Ureter (tissue), 1 donor: ENCODE measurements around the gene PARD6A. TPM values are rescaled to one million over a fixed set of nuclear protein-coding genes. Genes with fewer than 3 reads are reported as not detected.
A peak's percentile ranks its signal among the peaks of the same experiment; 100 is the strongest.

Experiments
- DNase-seq: peaks from one replicate; pipeline ENCODE4 v3.0.0-alpha.2; 2020; ENCODE audit warnings: low spot score
- total RNA-seq: library from RNA; stranded (reverse); gene quantifications from one replicate; pipeline ENCODE4 v1.2.4, GENCODE V29; 2023
- donor health status: DM: yes; HTN: yes; CAD: no.

The PARD6A gene
- total RNA-seq, 1 donor from 2014 or later, result 1.6 TPM

- DNase-seq, result peak; percentile 84
Observed at GRCh38 chr16:67666559-67667452, 6.0 kb downstream of the PARD6A start, which contains the start of the genes C16orf86 and ENKD1. C16orf86 (plus strand) TSS chr16:67666814; CDS start chr16:67666971, 157 bp downstream. ENKD1 (minus strand) TSS chr16:67666750; CDS start chr16:67666442, 308 bp downstream.

- DNase-seq, result no peak
Observed at GRCh38 chr16:67667453-67667816, 6.7 kb downstream of the PARD6A start.

- peak; percentile 89 for DNase-seq
Observed at GRCh38 chr16:67667817-67668494, 7.2 kb downstream of the PARD6A start.

DNA sequence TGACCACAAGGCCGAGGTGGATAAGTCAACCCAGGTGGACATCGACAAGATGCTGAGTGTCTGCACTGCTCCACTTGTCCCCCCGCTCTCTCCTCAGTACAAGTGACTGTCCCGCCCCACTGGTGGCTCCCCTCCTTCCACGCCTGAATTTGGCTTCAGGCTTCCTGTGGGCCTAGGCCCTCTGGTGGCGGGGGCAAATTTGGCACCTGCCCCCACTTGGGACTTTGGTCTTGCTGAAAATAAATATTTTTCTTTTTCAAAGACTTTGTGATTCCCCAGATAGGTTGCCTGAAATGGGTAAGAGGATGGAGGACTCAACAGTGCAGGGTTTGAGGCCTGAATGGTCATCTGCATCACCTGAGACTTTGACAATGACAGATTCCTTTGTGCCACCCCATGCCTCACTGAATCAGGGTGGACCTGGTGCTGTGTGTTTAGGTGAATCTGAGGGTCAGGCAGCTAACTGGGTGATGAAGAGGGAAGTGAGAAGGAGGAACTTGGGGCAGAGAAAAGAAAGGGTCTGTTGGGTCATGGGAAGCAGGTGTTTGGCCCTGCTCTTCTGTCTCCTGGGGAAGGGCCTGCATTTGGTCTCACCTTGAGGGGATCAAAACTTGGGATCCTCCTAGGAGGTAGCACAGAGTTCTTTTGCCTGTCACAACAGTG is 7.9 kb downstream of the PARD6A start:
- no peak for DNase-seq

DNA sequence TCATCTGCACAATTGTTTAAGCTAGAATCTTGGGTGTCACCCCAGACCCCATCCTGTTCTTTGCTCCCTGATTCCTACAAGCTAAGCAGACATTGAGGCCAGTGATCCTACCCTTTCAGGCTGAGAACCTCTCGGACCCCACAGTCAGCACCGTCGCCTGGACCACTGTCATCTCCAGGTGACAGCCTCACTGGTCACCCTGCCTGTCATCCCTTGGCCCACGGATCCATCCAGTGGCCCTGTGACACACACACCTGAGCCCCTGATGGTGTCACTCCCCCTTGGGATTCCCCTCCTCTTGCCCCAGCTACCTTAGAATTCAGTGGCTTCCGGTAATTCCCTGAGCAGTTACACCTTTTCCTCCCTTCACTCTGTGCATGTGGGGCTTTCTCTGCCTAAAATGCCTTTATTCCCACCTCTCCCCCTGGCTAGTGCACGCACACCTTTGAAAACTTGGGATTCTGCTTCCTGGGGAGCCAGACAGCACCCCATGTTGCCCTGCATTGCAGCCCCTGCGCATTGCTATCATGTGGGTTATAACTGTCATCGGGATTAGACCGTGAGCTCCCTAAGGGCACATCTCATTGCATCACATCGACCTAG is 8.8 kb downstream of the PARD6A start:
- DNase-seq, result no peak

GRCh38 chr16:67672306-67672705 is 11.5 kb downstream of the PARD6A start:
- DNase-seq, result no peak

GRCh38 chr16:67672739-67673662 is 12.2 kb downstream of the PARD6A start:
- DNase-seq, result no peak

DNA sequence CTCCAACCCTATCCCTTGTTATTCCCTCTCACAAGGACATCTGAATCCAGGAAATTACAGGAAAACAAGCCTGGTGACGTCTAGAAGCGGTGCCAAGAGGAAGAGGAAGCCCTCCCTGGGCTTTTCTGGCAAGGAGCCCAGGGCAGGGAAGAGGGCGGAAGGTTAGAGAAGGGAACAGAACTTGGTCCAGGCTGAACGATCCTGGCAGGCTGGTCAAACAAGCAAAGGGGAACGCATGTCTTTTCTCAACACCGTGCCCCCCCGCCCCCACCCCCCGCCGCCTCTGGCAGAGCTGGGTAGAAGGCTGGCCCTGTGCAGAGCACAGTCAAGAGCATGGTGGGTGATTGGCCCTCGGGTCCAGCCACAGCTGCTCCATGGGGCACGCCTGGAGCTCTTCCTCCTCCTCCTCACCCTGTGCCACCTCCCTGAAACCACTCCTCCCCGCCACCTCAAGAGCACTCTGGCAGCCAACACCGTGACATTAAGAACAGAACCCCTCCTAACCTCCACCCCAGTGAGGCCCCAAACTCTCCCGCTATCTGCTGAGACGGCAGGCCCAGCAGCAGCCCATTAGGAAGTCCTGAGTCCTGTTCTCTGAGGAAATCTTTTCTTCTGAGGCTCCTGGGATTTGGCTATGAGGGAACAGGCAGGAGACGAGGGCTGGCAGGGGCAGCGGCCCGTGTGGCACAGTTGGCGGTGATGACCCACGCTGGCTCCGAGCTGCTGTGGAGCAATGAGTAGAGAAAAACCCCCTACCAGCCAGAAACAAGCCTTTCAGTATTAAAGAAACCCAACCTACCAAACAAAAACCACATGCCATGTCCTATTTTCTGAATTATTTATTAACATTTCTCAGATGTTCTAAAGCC is 13.2 kb downstream of the PARD6A start:
- peak; percentile 79 for DNase-seq

DNA sequence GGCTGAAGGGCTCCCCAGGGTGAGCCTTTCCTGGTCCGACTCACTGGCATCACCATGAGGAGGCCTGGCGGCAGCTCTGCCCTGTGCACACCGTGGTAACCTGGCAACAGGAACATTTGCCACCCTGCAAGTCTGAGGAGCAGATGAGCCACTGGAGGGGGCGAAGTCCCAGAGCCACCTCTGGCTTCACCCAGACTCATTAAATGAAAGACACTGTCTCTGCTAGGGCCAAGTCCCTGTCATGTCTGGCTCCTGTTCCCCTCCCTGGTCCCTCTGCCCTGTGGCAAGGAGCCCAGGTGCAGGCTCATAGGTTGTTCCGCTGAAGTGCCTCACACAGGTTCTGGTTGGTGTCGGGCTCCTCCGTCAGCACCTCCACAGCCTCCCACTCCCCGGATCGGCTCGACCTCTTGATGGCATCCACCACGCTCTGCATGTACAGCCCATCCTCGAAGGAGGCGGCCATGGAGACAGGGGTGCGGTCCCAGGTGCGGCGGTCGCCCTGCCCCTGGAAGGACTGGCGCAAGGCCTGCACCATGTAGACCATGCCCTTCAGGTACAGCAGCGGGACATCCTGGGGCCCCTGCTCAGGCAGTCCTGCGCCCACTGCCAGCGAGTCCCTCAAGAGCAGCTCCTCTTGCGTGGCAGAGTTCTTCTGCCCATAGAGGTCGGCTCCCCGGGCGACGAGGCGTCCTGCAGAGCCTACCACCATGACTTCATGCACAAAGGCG is 14.3 kb downstream of the PARD6A start:
- peak; percentile 48 for DNase-seq

DNA sequence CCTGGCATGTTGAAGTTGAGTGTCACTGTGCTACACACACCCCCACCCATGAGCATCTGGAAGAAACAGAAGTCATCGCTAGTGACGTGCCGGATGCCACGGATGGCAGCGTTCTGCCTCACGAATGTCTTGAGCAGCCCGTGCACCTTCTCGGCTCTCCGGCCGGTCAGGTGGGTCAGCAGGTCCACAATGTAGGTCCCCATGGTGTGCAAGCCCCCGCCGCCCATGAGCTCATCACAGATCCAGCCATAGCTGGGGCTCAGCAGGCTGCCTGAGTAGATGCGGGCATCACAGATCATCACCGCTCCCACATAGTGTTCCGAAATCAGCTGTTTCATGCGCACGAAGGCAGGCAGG is 14.8 kb downstream of the PARD6A start:
- no peak for DNase-seq

GRCh38 chr16:67675999-67676398 is 15.2 kb downstream of the PARD6A start:
- no peak for DNase-seq

- no peak for DNase-seq
Observed at GRCh38 chr16:67676516-67676915, 15.8 kb downstream of the PARD6A start.

DNA sequence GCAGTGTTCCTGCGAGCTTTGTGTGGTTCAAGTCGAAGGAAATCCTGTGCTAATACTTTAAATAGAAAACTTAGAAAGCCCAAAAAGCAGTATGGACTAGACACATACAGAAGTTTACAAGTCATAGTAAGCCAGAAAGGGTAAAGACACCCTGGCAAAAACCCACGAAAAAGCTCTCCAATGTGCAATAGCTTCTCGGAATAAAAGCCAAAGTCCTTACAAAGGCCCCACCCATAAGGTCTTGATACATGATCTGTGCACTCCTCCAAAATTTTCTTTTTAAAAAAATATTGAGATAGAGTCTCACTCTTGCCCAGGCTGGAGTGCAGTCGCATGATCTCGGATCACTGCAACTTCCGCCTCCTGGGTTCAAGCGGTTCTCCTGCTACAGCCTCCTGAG is 16.2 kb downstream of the PARD6A start:
- DNase-seq, result no peak

DNA sequence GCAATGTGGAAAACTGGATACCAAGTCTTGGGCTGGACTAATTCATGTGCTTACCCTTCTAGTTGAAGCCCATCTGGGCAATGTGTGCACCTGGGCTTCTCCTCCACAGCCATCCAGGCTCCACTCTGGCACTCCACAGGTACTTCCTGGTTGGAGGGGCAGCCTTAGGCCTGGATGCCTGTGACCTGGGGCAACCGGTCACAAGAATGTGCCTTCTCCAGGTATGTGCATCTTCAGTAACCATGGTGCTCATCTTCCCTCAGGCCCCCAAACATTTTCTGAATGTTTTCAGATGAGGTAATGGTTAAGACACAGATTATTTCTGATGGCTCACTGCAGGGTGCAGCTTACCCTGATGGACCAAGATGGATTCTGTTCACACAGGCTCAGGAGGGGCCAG is 17.0 kb downstream of the PARD6A start:
- DNase-seq, result no peak

- DNase-seq, result no peak
Observed at GRCh38 chr16:67678354-67679023, 17.7 kb downstream of the PARD6A start.

- DNase-seq, result no peak
Observed at GRCh38 chr16:67679935-67680897, 19.5 kb downstream of the PARD6A start.

DNA sequence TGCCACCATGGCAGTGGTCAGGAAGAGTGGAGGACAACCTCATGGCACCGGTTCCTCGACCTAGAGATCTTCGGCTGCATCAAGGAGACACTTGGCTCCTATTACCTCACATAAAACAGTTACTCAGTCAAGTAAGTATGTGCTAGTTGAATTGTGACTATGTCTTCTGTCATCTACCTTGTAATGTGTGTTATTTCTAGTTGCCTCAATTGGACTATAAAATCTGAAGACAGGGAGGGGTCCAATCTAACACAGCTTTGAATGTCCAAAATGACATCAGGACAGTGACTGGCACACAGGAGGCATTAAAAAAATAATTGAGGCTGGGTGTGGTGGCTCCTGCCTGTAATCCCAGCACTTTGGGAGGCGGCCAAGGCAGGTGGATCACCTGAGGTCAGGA is 23.0 kb downstream of the PARD6A start:
- DNase-seq, result no peak
